Measurements from ENCODE around the gene OR5H6.
"Not testable (repeated sequence)": the region's sequence is repeated elsewhere in the genome, so short reads cannot be mapped to it uniquely, and the experiment has no call there.

- not testable (repeated sequence) for TF ChIP-seq CTCF, EZH2phosphoT487, EZH2 (IDR thresholded peaks at IDR 0.05)
Measured at GRCh38 chr3:98256026-98256425, 8.0 kb upstream of the OR5H6 start.
